ENCODE measurements around the gene MRPL40.

GRCh38 chr22:19397734-19398104 lies 34.6 kb upstream of the MRPL40 start:
- no peak for TF ChIP-seq CTCF (IDR thresholded peaks at IDR 0.05)
- TF ChIP-seq POLR2A (IDR thresholded peaks at IDR 0.05), result no peak
- TF ChIP-seq POLR2AphosphoS5 (IDR thresholded peaks at IDR 0.05), result no peak

Measured in breast epithelium (tissue), 3 donors.